Spleen (tissue), 11 donors: ENCODE results near the gene USP6NL. TPM values are rescaled to one million over a fixed set of nuclear protein-coding genes. Genes with fewer than 3 reads are reported as not detected.

Experiments
- DNase-seq: peaks from one replicate; pipeline ENCODE4 v3.0.0-alpha.2; 2020
- H3K27ac ChIP-seq, 8 donors: fragments of 200-600 bp; sonication (generic) in 7 of 8; 1 replicate in 4 of 8; 2 replicates in 4 of 8; pipeline versions ENCODE4 v1.5.0 to v1.8.0; 2016 to 2021; ENCODE audit warnings: inconsistent platforms in 4 of 8, mild to moderate bottlenecking in 4 of 8, moderate library complexity in 1 of 8
- H3K27me3 ChIP-seq, 7 donors: fragments of 200-600 bp; sonication (generic) in 6 of 7; replicated peaks in 1 of 7; 1 replicate in 4 of 7; 2 replicates in 3 of 7; pipeline versions ENCODE4 v1.5.0 to v1.8.0; 2016 to 2021; ENCODE audit warnings: inconsistent platforms in 3 of 7, mild to moderate bottlenecking in 1 of 7
- H3K36me3 ChIP-seq, 6 donors: fragments of 200-600 bp; sonication (generic) in 5 of 6; 1 replicate in 4 of 6; 2 replicates in 2 of 6; pipeline versions ENCODE4 v1.5.0 to v1.8.0; 2016 to 2021; ENCODE audit warnings: inconsistent platforms in 2 of 6
- H3K4me1 ChIP-seq, 6 donors: fragments of 200-600 bp; sonication (generic) in 5 of 6; 1 replicate in 3 of 6; 2 replicates in 3 of 6; pipeline versions ENCODE4 v1.5.0 to v1.8.0; 2016 to 2021; ENCODE audit warnings: inconsistent platforms in 3 of 6
- H3K4me3 ChIP-seq, 8 donors: fragments of 200-600 bp; sonication (generic) in 7 of 8; 1 replicate in 4 of 8; 2 replicates in 4 of 8; pipeline versions ENCODE4 v1.5.0 to v1.8.0; 2016 to 2021; ENCODE audit warnings: inconsistent platforms in 4 of 8, mild to moderate bottlenecking in 4 of 8, moderate library complexity in 2 of 8
- H3K9me3 ChIP-seq, 8 donors: fragments of 200-600 bp; sonication (generic) in 7 of 8; 1 replicate in 4 of 8; 2 replicates in 4 of 8; pipeline versions ENCODE4 v1.5.0 to v1.8.0; 2016 to 2021; ENCODE audit warnings: inconsistent platforms in 4 of 8
- POLR2A ChIP-seq, 3 donors: fragments of 450-650 bp; IDR thresholded peaks; one replicate each; pipeline ENCODE4 v1.5.1; 2017; ENCODE audit warnings: antibody characterized with exemption in 3 of 3, mild to moderate bottlenecking in 1 of 3
- POLR2AphosphoS5 ChIP-seq, 3 donors: sonication (generic); formaldehyde crosslinking; IDR thresholded peaks; one replicate each; pipeline ENCODE4 v1.5.1; 2017; ENCODE audit warnings: antibody characterized with exemption in 3 of 3
- WGBS, 5 donors: extraction: QIAGEN DNeasy Blood & Tissue Kit in 3 of 5; methylation state at CpG; one replicate each; pipeline versions ENCODE4 v1.1.5 to v1.1.7; 2013 to 2018; 5-methylcytosine and 5-hydroxymethylcytosine counted together
- intact Hi-C: fragments of 100-400 bp; cut with DNase I; formaldehyde crosslinking; loops from one replicate; pipeline ENCODE4 v1.15.0; 2023; ENCODE audit warnings: low total_unique reads
- polyA plus RNA-seq, 3 donors: library from polyadenylated mRNA; stranded (reverse); fragments of 200-250 nt; gene quantifications; one replicate each; pipeline ENCODE4 v1.2.1, GENCODE V29; 2013
- total RNA-seq, 7 donors: library from RNA; depleted of rRNA in 3 of 7; stranded (reverse); fragments of >200 nt in 3 of 7; fragmentation: NEBNext Ultra II Directional in 4 of 7; extraction: Animal tissue kit (Norgen Biotek cat#: 25700) in 4 of 7; gene quantifications; one replicate each; pipeline versions ENCODE4 v1.1.0 to v1.2.1, GENCODE V29; 2016 to 2021
- TF ChIP-seq, protein P1 (sequence below), 11 experiments: fragments of 200-600 bp in 7 of 11; fragments of 450-650 bp in 4 of 11; sonication (generic) in 4 of 11; IDR thresholded peaks in 8 of 11; conservative IDR thresholded peaks in 3 of 11; 1 replicate in 7 of 11; 2 replicates in 4 of 11; pipeline versions ENCODE4 v1.4.0 to v1.8.0; 2016 to 2021; ENCODE audit warnings: antibody characterized with exemption in 11 of 11, inconsistent platforms in 4 of 11, mild to moderate bottlenecking in 1 of 11
- donor health status: healthy with polysubstance abuse.
- donor health status: DM: no; HTN: no; CAD: no; lungs with moderate emphysema.
- donor health status: DM: no; HTN: no; CAD: no.
- donor health status: Bipolar disorder and iron deficiency.
- donor health status: healthy.
- donor health status: DM: no; HTN: no; CAD: no.
- donor health status: DM: yes; HTN: yes; CAD: no.

Gene USP6NL
- total and polyA plus RNA-seq, 10 donors, result 11.0 to 51.7 (median 37.7) TPM

DNA sequence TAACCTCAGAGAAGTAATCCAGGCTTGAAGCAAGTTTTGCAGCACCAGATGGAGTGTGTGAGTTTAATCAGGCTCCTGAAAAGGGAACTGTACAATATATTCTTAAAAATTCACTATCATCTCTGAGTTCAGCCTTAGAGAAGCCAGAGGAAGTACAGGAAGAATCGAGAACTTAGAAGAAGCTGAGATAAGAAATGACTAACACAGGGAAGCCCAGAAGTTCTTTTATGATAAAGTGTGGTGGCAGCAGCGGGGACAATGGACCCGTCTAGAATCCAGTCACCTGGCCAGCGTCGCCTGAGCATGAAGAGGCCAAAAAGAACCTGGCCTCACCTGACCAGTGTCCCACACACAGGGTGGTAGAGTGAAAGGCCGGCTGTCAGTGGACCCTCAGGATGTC lies 161.0 kb downstream of the USP6NL start:
- no peak overlapping the region for H3K4me3 ChIP-seq
- peaks cover 0 to 28% (median 13%) of the 10 kb centered on the region in 6 donors for H3K4me1 ChIP-seq
- TF ChIP-seq POLR2AphosphoS5 (IDR thresholded peaks at IDR 0.05), result no peak
- TF ChIP-seq POLR2A (IDR thresholded peaks at IDR 0.05), result no peak
- TF ChIP-seq, protein P1, sequence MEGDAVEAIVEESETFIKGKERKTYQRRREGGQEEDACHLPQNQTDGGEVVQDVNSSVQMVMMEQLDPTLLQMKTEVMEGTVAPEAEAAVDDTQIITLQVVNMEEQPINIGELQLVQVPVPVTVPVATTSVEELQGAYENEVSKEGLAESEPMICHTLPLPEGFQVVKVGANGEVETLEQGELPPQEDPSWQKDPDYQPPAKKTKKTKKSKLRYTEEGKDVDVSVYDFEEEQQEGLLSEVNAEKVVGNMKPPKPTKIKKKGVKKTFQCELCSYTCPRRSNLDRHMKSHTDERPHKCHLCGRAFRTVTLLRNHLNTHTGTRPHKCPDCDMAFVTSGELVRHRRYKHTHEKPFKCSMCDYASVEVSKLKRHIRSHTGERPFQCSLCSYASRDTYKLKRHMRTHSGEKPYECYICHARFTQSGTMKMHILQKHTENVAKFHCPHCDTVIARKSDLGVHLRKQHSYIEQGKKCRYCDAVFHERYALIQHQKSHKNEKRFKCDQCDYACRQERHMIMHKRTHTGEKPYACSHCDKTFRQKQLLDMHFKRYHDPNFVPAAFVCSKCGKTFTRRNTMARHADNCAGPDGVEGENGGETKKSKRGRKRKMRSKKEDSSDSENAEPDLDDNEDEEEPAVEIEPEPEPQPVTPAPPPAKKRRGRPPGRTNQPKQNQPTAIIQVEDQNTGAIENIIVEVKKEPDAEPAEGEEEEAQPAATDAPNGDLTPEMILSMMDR (IDR thresholded peaks at IDR 0.05 in 8 of 11, conservative IDR thresholded peaks at IDR 0.05 in 3 of 11), result no peak
- H3K27me3 ChIP-seq, result peaks cover 0 to 7% (median 0%) of the 10 kb centered on the region in 7 donors
- no peak for DNase-seq
- H3K36me3 ChIP-seq, result no peaks in the 10 kb centered on the region
- no peaks in the 10 kb centered on the region for H3K9me3 ChIP-seq
- H3K27ac ChIP-seq, result no peak overlapping the region
- WGBS, 5 donors, result 22 to 32% (median 25%) methylated on average over 6 of the region's 6 CpGs
- intact Hi-C loops, result no loop called here

DNA sequence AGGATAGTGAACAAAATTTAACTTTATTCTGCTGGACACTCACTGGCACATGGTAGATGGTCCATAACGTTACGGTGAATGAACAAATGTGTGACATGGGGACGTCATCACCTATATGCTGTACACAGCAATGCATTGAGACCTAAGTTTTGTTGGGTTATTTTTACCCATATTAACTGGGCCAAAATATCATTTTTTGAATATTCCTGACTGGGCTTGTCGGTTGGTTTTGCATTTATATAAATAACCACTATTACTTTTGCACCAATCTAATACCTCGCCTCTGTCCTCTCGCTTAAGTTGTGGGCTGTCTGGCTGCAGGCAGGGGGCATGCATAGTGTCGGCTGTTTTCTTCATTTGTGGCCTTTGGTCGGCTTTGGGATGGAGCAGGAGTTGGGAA lies 161.7 kb downstream of the USP6NL start:
- Histone ChIP-seq H3K4me1 (peaks cover 0 to 28% (median 13%) of the 10 kb centered on the region in 6 donors), H3K36me3 (no peaks in the 10 kb centered on the region), H3K9me3 (no peaks in the 10 kb centered on the region), H3K4me3 (no peak overlapping the region), H3K27ac (no peak overlapping the region), H3K27me3 (peaks cover 0 to 7% (median 0%) of the 10 kb centered on the region in 7 donors)
- 78 to 91% (median 82%) methylated on average over 8 of the region's 8 CpGs for WGBS, 5 donors
- intact Hi-C loops, result no loop called here
- TF ChIP-seq POLR2A (IDR thresholded peaks at IDR 0.05) (no peak), POLR2AphosphoS5 (IDR thresholded peaks at IDR 0.05) (no peak)
- TF ChIP-seq, protein P1 (IDR thresholded peaks at IDR 0.05 in 8 of 11, conservative IDR thresholded peaks at IDR 0.05 in 3 of 11), result no peak
- no peak for DNase-seq

- peak overlapping the region in 1 of 8 donors; percentile 42 for H3K27ac ChIP-seq
- no peak for DNase-seq
- WGBS, 5 donors, result 55 to 73% (median 64%) methylated on average over 12 of the region's 12 CpGs
- no peaks in the 10 kb centered on the region for H3K9me3 ChIP-seq
- H3K36me3 ChIP-seq, result no peaks in the 10 kb centered on the region
- peaks cover 0 to 28% (median 13%) of the 10 kb centered on the region in 6 donors for H3K4me1 ChIP-seq
- H3K4me3 ChIP-seq, result peak overlapping the region in 2 of 8 donors; percentile 2 to 44
- peaks cover 0 to 7% (median 0%) of the 10 kb centered on the region in 7 donors for H3K27me3 ChIP-seq
- intact Hi-C loops, result no loop called here
- TF ChIP-seq POLR2AphosphoS5 (IDR thresholded peaks at IDR 0.05) (no peak), POLR2A (IDR thresholded peaks at IDR 0.05) (no peak)
- TF ChIP-seq, protein P1 (IDR thresholded peaks at IDR 0.05 in 8 of 11, conservative IDR thresholded peaks at IDR 0.05 in 3 of 11), result no peak
Observed at GRCh38 chr10:11448545-11449244, 162.8 kb downstream of the USP6NL start.

DNA sequence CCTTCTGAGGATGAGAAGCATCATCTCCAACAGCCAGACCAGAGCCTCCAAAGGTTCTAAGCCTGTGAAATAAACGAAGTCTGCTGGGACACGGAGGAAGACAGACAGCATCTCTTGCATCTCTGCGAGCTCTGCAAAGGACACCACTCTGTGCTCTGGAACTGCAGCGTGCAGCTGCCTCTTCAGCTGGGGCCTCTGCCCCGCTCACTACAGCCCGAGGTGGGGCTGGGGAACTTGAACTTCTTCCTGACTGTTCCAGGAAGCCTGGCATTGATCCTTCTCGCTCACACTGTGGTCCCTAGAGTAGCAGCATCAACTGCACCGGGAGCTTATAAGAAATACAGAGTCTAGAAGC lies 163.3 kb downstream of the USP6NL start:
- H3K27me3 ChIP-seq, result peaks cover 0 to 7% (median 0%) of the 10 kb centered on the region in 7 donors
- TF ChIP-seq POLR2A (IDR thresholded peaks at IDR 0.05) (no peak), POLR2AphosphoS5 (IDR thresholded peaks at IDR 0.05) (no peak)
- TF ChIP-seq, protein P1 (IDR thresholded peaks at IDR 0.05 in 8 of 11, conservative IDR thresholded peaks at IDR 0.05 in 3 of 11), result no peak
- WGBS, 5 donors, result 42 to 52% (median 48%) methylated on average over 8 of the region's 8 CpGs
- no peaks in the 10 kb centered on the region for H3K9me3 ChIP-seq
- no peak for DNase-seq
- H3K36me3 ChIP-seq, result no peaks in the 10 kb centered on the region
- peak overlapping the region in 2 of 8 donors; percentile 2 to 44 for H3K4me3 ChIP-seq
- no peak overlapping the region for H3K27ac ChIP-seq
- intact Hi-C loops, result no loop called here
- H3K4me1 ChIP-seq, result peaks cover 0 to 28% (median 13%) of the 10 kb centered on the region in 6 donors
